ENCODE measurements around the gene ARHGAP26. TPM values are rescaled to one million over a fixed set of nuclear protein-coding genes. Genes with fewer than 3 reads are reported as not detected.

Gene ARHGAP26
- polyA plus RNA-seq, 3 donors: 26.5 to 56.8 (median 28.7) TPM

- TF ChIP-seq, protein P1, sequence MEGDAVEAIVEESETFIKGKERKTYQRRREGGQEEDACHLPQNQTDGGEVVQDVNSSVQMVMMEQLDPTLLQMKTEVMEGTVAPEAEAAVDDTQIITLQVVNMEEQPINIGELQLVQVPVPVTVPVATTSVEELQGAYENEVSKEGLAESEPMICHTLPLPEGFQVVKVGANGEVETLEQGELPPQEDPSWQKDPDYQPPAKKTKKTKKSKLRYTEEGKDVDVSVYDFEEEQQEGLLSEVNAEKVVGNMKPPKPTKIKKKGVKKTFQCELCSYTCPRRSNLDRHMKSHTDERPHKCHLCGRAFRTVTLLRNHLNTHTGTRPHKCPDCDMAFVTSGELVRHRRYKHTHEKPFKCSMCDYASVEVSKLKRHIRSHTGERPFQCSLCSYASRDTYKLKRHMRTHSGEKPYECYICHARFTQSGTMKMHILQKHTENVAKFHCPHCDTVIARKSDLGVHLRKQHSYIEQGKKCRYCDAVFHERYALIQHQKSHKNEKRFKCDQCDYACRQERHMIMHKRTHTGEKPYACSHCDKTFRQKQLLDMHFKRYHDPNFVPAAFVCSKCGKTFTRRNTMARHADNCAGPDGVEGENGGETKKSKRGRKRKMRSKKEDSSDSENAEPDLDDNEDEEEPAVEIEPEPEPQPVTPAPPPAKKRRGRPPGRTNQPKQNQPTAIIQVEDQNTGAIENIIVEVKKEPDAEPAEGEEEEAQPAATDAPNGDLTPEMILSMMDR (IDR thresholded peaks at IDR 0.05): no peak
- no peak overlapping the region for H2AFZ ChIP-seq (ENCODE audit: insufficient read depth, low read depth, low read length, poor library complexity, severe bottlenecking)
- H4K20me1 ChIP-seq (ENCODE audit: insufficient read depth, low read length): peaks cover 27% of the 10 kb centered on the region
- H3K36me3 Mint-ChIP-seq: peaks cover 24 to 35% of the 10 kb centered on the region in 2 donors
- intact Hi-C loops (cut with micrococcal nuclease): no loop called here
- H3K4me2 ChIP-seq (replicated peaks; ENCODE audit: extremely low read depth, low read length, poor library complexity, severe bottlenecking): no peak overlapping the region
- H3K27ac ChIP-seq (ENCODE audit: low read depth in 1 of 2, low read length in 2 of 2): no peak overlapping the region
- H3K79me2 ChIP-seq (ENCODE audit: insufficient read depth, low read length): no peaks in the 10 kb centered on the region
- H3K9me3 Mint-ChIP-seq: no peaks in the 10 kb centered on the region
- H3K27me3 Mint-ChIP-seq (ENCODE audit: low read depth in 3 of 3): no peaks in the 10 kb centered on the region
- WGBS (ENCODE audit: insufficient coverage): 100% methylated on average over 4 of the region's 6 CpGs
- peaks cover 8 to 11% of the 10 kb centered on the region in 2 donors for H3K4me1 ChIP-seq (ENCODE audit: control insufficient read depth in 1 of 2, insufficient read depth in 2 of 2, low read length in 2 of 2)
- H3K27ac Mint-ChIP-seq: peak overlapping the region in 3 of 7 donors; percentile 16 to 62 (median 17)
- no peak overlapping the region for H3K4me3 ChIP-seq (replicated peaks in 1 of 3; ENCODE audit: low read depth in 2 of 3, low read length in 3 of 3)
- no peak overlapping the region for H3K4me3 Mint-ChIP-seq
- peaks cover 29% of the 10 kb centered on the region for H3K4me1 Mint-ChIP-seq
- no peaks in the 10 kb centered on the region for H3K27me3 ChIP-seq (ENCODE audit: control insufficient read depth in 2 of 2, insufficient read depth in 2 of 2, low read length in 2 of 2)
- H3K9me3 ChIP-seq (replicated peaks in 1 of 2; ENCODE audit: control insufficient read depth in 1 of 2, insufficient read depth in 1 of 2, low read length in 2 of 2): no peaks in the 10 kb centered on the region
- peaks cover 17 to 32% of the 10 kb centered on the region in 2 donors for H3K36me3 ChIP-seq (replicated peaks in 1 of 2; ENCODE audit: control insufficient read depth in 1 of 2, insufficient read depth in 2 of 2, low read length in 2 of 2)
- H3K9ac ChIP-seq (ENCODE audit: insufficient read depth, low read length, poor library complexity, severe bottlenecking): no peak overlapping the region
- no peak for DNase-seq
Observed at GRCh38 chr5:143227301-143227700, 457.1 kb downstream of the ARHGAP26 start.

GRCh38 chr5:143228597-143229293 lies 458.6 kb downstream of the ARHGAP26 start:
- Histone ChIP-seq H3K27ac (ENCODE audit: low read depth in 1 of 2, low read length in 2 of 2) (no peak overlapping the region), H3K79me2 (ENCODE audit: insufficient read depth, low read length) (no peaks in the 10 kb centered on the region), H3K36me3 (replicated peaks in 1 of 2; ENCODE audit: control insufficient read depth in 1 of 2, insufficient read depth in 2 of 2, low read length in 2 of 2) (peaks cover 10 to 22% of the 10 kb centered on the region in 2 donors), H3K4me3 (replicated peaks in 1 of 3; ENCODE audit: low read depth in 2 of 3, low read length in 3 of 3) (no peak overlapping the region), H2AFZ (ENCODE audit: insufficient read depth, low read depth, low read length, poor library complexity, severe bottlenecking) (no peak overlapping the region), H3K9ac (ENCODE audit: insufficient read depth, low read length, poor library complexity, severe bottlenecking) (no peak overlapping the region), H3K4me1 (ENCODE audit: control insufficient read depth in 1 of 2, insufficient read depth in 2 of 2, low read length in 2 of 2) (peaks cover 0 to 7% of the 10 kb centered on the region in 2 donors), H4K20me1 (ENCODE audit: insufficient read depth, low read length) (peaks cover 13% of the 10 kb centered on the region), H3K9me3 (replicated peaks in 1 of 2; ENCODE audit: control insufficient read depth in 1 of 2, insufficient read depth in 1 of 2, low read length in 2 of 2) (no peaks in the 10 kb centered on the region), H3K27me3 (ENCODE audit: control insufficient read depth in 2 of 2, insufficient read depth in 2 of 2, low read length in 2 of 2) (no peaks in the 10 kb centered on the region), H3K4me2 (replicated peaks; ENCODE audit: extremely low read depth, low read length, poor library complexity, severe bottlenecking) (no peak overlapping the region)
- peaks cover 18% of the 10 kb centered on the region for H3K4me1 Mint-ChIP-seq
- intact Hi-C loops (cut with micrococcal nuclease): no loop called here
- H3K36me3 Mint-ChIP-seq: peaks cover 13 to 25% of the 10 kb centered on the region in 2 donors
- no peaks in the 10 kb centered on the region for H3K27me3 Mint-ChIP-seq (ENCODE audit: low read depth in 3 of 3)
- 100% methylated on average over 1 of the region's 8 CpGs for WGBS (ENCODE audit: insufficient coverage)
- no peak overlapping the region for H3K27ac Mint-ChIP-seq
- TF ChIP-seq, protein P1 (IDR thresholded peaks at IDR 0.05): no peak
- no peak for DNase-seq
- no peaks in the 10 kb centered on the region for H3K9me3 Mint-ChIP-seq
- no peak overlapping the region for H3K4me3 Mint-ChIP-seq
